HG03039 (cell line): ENCODE measurements around the gene GSTM5.
"Not testable (repeated sequence)": the region's sequence is repeated elsewhere in the genome, so short reads cannot be mapped to it uniquely, and the experiment has no call there.

Source experiments
- ATAC-seq: cut with Tn5 transposase; IDR thresholded peaks from one replicate; pipeline ENCODE4 v1.9.1; 2021; ENCODE audit warnings: mild to moderate bottlenecking, moderate library complexity; ENCODE audit not compliant: unreplicated experiment

GSTM5 gene

GRCh38 chr1:109726728-109727373 is 14.8 kb downstream of the GSTM5 start:
- ATAC-seq: no peak

- ATAC-seq: no peak
These were observed 16.8 kb downstream of the GSTM5 start for GRCh38 chr1:109728870-109729269.

GRCh38 chr1:109730666-109731065 is 18.6 kb downstream of the GSTM5 start:
- ATAC-seq: no peak

GRCh38 chr1:109732390-109732881 is 20.4 kb downstream of the GSTM5 start:
- ATAC-seq: no peak

- no peak for ATAC-seq
These were observed 21.3 kb downstream of the GSTM5 start for GRCh38 chr1:109733236-109733870.

GRCh38 chr1:109739738-109740614 is 27.9 kb downstream of the GSTM5 start:
- peak; percentile 72 for ATAC-seq

- ATAC-seq: no peak
These were observed 28.7 kb downstream of the GSTM5 start, which contains the start of gene GSTM3 for GRCh38 chr1:109740615-109741373. GSTM3 (minus strand) TSS chr1:109741038; CDS start chr1:109740287, 751 bp downstream.

- ATAC-seq: not testable (repeated sequence)
These were observed 36.3 kb downstream of the GSTM5 start for GRCh38 chr1:109748311-109748710.

GRCh38 chr1:109749221-109749620 is 37.2 kb downstream of the GSTM5 start:
- ATAC-seq: no peak

- ATAC-seq: no peak
These were observed 38.3 kb downstream of the GSTM5 start for GRCh38 chr1:109750241-109750882.

GRCh38 chr1:109750920-109751319 is 38.9 kb downstream of the GSTM5 start:
- no peak for ATAC-seq

- no peak for ATAC-seq
These were observed 39.6 kb downstream of the GSTM5 start for GRCh38 chr1:109751531-109752260.

- no peak for ATAC-seq
These were observed 42.7 kb downstream of the GSTM5 start for GRCh38 chr1:109754738-109755137.

GRCh38 chr1:109756325-109756724 is 44.3 kb downstream of the GSTM5 start:
- not testable (repeated sequence) for ATAC-seq

GRCh38 chr1:109756848-109757521 is 44.9 kb downstream of the GSTM5 start:
- no peak for ATAC-seq

- ATAC-seq: no peak
These were observed 46.1 kb downstream of the GSTM5 start for GRCh38 chr1:109757936-109758786.

- no peak for ATAC-seq
These were observed 47.7 kb downstream of the GSTM5 start for GRCh38 chr1:109759513-109760334.
